ENCODE measurements around the gene BHLHE23.

BHLHE23 gene

GRCh38 chr20:63006540-63007359, at the start of gene BHLHE23:
Gene BHLHE23 (minus strand): TSS chr20:63006964. CDS start chr20:63006774, 190 bp downstream.
- DNase-seq (ENCODE audit: low read depth in 1 of 2, low spot score in 1 of 2), result no peak

- DNase-seq (ENCODE audit: low read depth in 1 of 2, low spot score in 1 of 2), result no peak
Measured at GRCh38 chr20:63055575-63056235, 48.9 kb upstream of the BHLHE23 start.

GRCh38 chr20:63054681-63055240, 48.0 kb upstream of the BHLHE23 start:
- DNase-seq (ENCODE audit: low read depth in 1 of 2, low spot score in 1 of 2), result no peak

GRCh38 chr20:63054103-63054474, 47.3 kb upstream of the BHLHE23 start:
- no peak for DNase-seq (ENCODE audit: low read depth in 1 of 2, low spot score in 1 of 2)

GRCh38 chr20:63053432-63054102, 46.8 kb upstream of the BHLHE23 start:
- DNase-seq (ENCODE audit: low read depth in 1 of 2, low spot score in 1 of 2), result no peak

- DNase-seq (ENCODE audit: low read depth in 1 of 2, low spot score in 1 of 2), result no peak
Measured at GRCh38 chr20:63052571-63053431, 46.0 kb upstream of the BHLHE23 start.

- DNase-seq (ENCODE audit: low read depth in 1 of 2, low spot score in 1 of 2), result no peak
Measured at GRCh38 chr20:63051911-63052310, 45.1 kb upstream of the BHLHE23 start.

- no peak for DNase-seq (ENCODE audit: low read depth in 1 of 2, low spot score in 1 of 2)
Measured at GRCh38 chr20:63051186-63051860, 44.6 kb upstream of the BHLHE23 start.

- no peak for DNase-seq (ENCODE audit: low read depth in 1 of 2, low spot score in 1 of 2)
Measured at GRCh38 chr20:63050406-63050805, 43.6 kb upstream of the BHLHE23 start.

GRCh38 chr20:63049561-63050221, 42.9 kb upstream of the BHLHE23 start:
- no peak for DNase-seq (ENCODE audit: low read depth in 1 of 2, low spot score in 1 of 2)

GRCh38 chr20:63049191-63049518, 42.4 kb upstream of the BHLHE23 start:
- DNase-seq (ENCODE audit: low read depth in 1 of 2, low spot score in 1 of 2), result no peak

- DNase-seq (ENCODE audit: low read depth in 1 of 2, low spot score in 1 of 2), result no peak
Measured at GRCh38 chr20:63048516-63049190, 41.9 kb upstream of the BHLHE23 start.

- DNase-seq (ENCODE audit: low read depth in 1 of 2, low spot score in 1 of 2), result no peak
Measured at GRCh38 chr20:63047946-63048345, 41.2 kb upstream of the BHLHE23 start.

GRCh38 chr20:63047267-63047666, 40.5 kb upstream of the BHLHE23 start:
- no peak for DNase-seq (ENCODE audit: low read depth in 1 of 2, low spot score in 1 of 2)

- no peak for DNase-seq (ENCODE audit: low read depth in 1 of 2, low spot score in 1 of 2)
Measured at GRCh38 chr20:63046841-63047240, 40.1 kb upstream of the BHLHE23 start.

- DNase-seq (ENCODE audit: low read depth in 1 of 2, low spot score in 1 of 2), result no peak
Measured at GRCh38 chr20:63045991-63046390, 39.2 kb upstream of the BHLHE23 start.

- DNase-seq (ENCODE audit: low read depth in 1 of 2, low spot score in 1 of 2), result no peak
Measured at GRCh38 chr20:63045401-63045800, 38.6 kb upstream of the BHLHE23 start.

GRCh38 chr20:63044605-63045004, 37.8 kb upstream of the BHLHE23 start:
- no peak for DNase-seq (ENCODE audit: low read depth in 1 of 2, low spot score in 1 of 2)

GRCh38 chr20:63044204-63044600, 37.4 kb upstream of the BHLHE23 start:
- no peak for DNase-seq (ENCODE audit: low read depth in 1 of 2, low spot score in 1 of 2)

Measured in stimulated activated CD4-positive, alpha-beta T cell treated with anti-CD3 and anti-CD28 coated beads, Interleukin-15, amount 100 ng/mL, for 1 hour (primary cell).